NT2/D1 (cell line): ENCODE results near the gene OSBPL2.

Source experiments
- SUZ12 ChIP-seq: IDR thresholded peaks from 2 replicates; pipeline ENCODE4 v1.6.1; 2011; ENCODE audit not compliant: insufficient read length, insufficient read depth; ENCODE audit errors: extremely low read depth
- YY1 ChIP-seq: IDR thresholded peaks from 2 replicates; pipeline ENCODE4 v1.6.1; 2011; ENCODE audit not compliant: insufficient read length, insufficient read depth
- ZNF274 ChIP-seq: IDR thresholded peaks from 2 replicates; pipeline ENCODE4 v1.6.1; 2011; ENCODE audit warnings: mild to moderate bottlenecking, low read depth, low read length

DNA sequence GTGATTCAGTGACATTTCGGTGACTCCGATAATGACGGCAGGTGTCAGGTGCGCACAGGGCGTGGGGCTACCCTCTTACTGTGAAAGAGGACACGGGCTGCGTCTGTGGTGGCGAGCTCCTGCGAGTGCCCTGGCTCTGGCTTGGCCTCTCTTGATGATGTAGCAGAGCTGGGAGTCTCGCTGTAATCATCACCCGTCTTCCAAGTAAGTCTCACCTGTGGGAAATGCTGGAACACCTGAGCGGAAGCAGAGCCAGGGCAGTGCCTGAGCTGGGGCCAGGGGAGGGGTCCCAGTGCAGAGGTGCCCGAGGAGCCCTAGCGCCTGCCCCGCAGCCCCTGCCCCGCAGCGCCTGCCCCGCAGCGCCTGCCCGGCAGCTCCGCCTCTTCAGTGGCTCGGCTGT lies 4.8 kb downstream of the OSBPL2 start:
- TF ChIP-seq ZNF274, result no peak
- no peak for TF ChIP-seq YY1
- no peak for TF ChIP-seq SUZ12
